OCI-LY1 (cell line): Measurements from ENCODE around the gene CX3CL1.
"Not testable (repeated sequence)": the region's sequence is repeated elsewhere in the genome, so short reads cannot be mapped to it uniquely, and the experiment has no call there.

Source experiments
- H2AFZ ChIP-seq: fragments of 200-600 bp; sonication (generic), shearing (Covaris generic); 2 replicates; pipeline ENCODE4 v1.6.0; 2014; ENCODE audit warnings: antibody characterized with exemption, mild to moderate bottlenecking, low read length
- H3F3A ChIP-seq: fragments of 200-600 bp; sonication (generic), shearing (Covaris generic); 2 replicates; pipeline ENCODE4 v1.6.0; 2014; ENCODE audit warnings: mild to moderate bottlenecking, antibody characterized with exemption, low read length, moderate library complexity; ENCODE audit not compliant: insufficient read depth
- H3K27ac ChIP-seq: fragments of 200-600 bp; sonication (generic); 2 replicates; pipeline ENCODE4 v1.5.1; 2014; ENCODE audit warnings: low read length, mixed run types, mild to moderate bottlenecking, low read depth; ENCODE audit not compliant: poor library complexity, severe bottlenecking
- H3K27me3 ChIP-seq: fragments of 200-600 bp; sonication (generic); 2 replicates; pipeline ENCODE4 v1.6.0; 2014; ENCODE audit warnings: antibody characterized with exemption, mild to moderate bottlenecking, low read length, moderate library complexity; ENCODE audit not compliant: insufficient read depth
- H3K36me3 ChIP-seq: fragments of 200-600 bp; sonication (generic); 2 replicates; pipeline ENCODE4 v1.6.1; 2014; ENCODE audit warnings: mild to moderate bottlenecking, antibody characterized with exemption, low read length, moderate library complexity, mixed read lengths; ENCODE audit not compliant: insufficient read depth
- H3K4me1 ChIP-seq: fragments of 200-600 bp; sonication (generic); 2 replicates; pipeline ENCODE4 v1.5.1; 2014; ENCODE audit warnings: mild to moderate bottlenecking, low read length, moderate library complexity; ENCODE audit not compliant: insufficient read depth, severe bottlenecking
- H3K4me2 ChIP-seq: fragments of 200-600 bp; sonication (generic), shearing (Covaris generic); 2 replicates; pipeline ENCODE4 v1.6.1; 2014; ENCODE audit warnings: low read length
- H3K4me3 ChIP-seq: fragments of 200-600 bp; sonication (generic); 2 replicates; pipeline ENCODE4 v1.5.1; 2014; ENCODE audit warnings: low read length, low read depth, mild to moderate bottlenecking, mixed read lengths; ENCODE audit not compliant: poor library complexity, severe bottlenecking
- H3K79me2 ChIP-seq: fragments of 200-600 bp; shearing (Covaris generic); 2 replicates; pipeline ENCODE4 v1.6.1; 2016; ENCODE audit warnings: mixed run types, low read length, mixed read lengths; ENCODE audit not compliant: insufficient read depth
- H3K9ac ChIP-seq: fragments of 200-600 bp; sonication (generic), shearing (Covaris generic); 2 replicates; pipeline ENCODE4 v1.6.1; 2014; ENCODE audit warnings: mild to moderate bottlenecking, low read length, mixed read lengths
- H3K9me2 ChIP-seq: fragments of 200-600 bp; sonication (generic), shearing (Covaris generic); 2 replicates; pipeline ENCODE4 v1.6.1; 2014; ENCODE audit warnings: low read depth, mild to moderate bottlenecking, low read length, mixed read lengths
- H3K9me3 ChIP-seq: fragments of 200-600 bp; shearing (Covaris generic); 2 replicates; pipeline ENCODE4 v1.6.1; 2014; ENCODE audit warnings: low read length, mixed read lengths
- H4K20me1 ChIP-seq: fragments of 200-600 bp; sonication (generic), shearing (Covaris generic); 2 replicates; pipeline ENCODE4 v1.6.0; 2016; ENCODE audit warnings: mild to moderate bottlenecking, low read length; ENCODE audit not compliant: insufficient read depth
- EZH2 ChIP-seq: fragments of 200-600 bp; sonication (generic), shearing (Covaris generic); IDR thresholded peaks from 2 replicates; pipeline ENCODE4 v1.8.0; 2017; ENCODE audit warnings: borderline replicate concordance, mixed run types, mild to moderate bottlenecking, antibody characterized with exemption, low read length, moderate library complexity, mixed read lengths
- TF ChIP-seq, protein P1 (sequence below): fragments of 200-600 bp; sonication (generic), shearing (Covaris generic); IDR thresholded peaks from 2 replicates; pipeline ENCODE4 v1.5.1; 2017; ENCODE audit warnings: mild to moderate bottlenecking, antibody characterized with exemption, low read length, moderate library complexity, mixed read lengths

CX3CL1 gene

DNA sequence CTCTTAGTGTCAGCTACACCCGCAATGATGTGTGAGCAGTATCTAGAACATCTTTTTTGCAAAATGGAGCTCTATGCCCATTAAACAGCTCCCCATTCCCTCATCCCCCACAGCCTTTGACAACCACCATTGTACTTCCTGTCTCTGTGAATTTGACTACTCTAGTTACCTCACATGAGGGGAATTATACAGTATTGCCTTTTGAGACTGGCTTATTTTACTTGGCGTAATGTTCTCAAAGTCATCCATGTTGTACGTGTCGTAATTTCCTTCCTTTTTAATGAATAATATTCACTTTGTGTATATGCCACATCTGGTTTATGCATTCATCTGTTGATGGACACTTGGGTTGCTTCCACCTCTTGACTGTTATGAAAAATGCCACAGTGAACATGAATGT lies 36.9 kb upstream of the CX3CL1 start:
- Histone ChIP-seq H3K36me3 (no peaks in the 10 kb centered on the region), H3K4me1 (no peaks in the 10 kb centered on the region), H3K27ac (no peak overlapping the region), H4K20me1 (no peaks in the 10 kb centered on the region), H2AFZ (no peak overlapping the region), H3K4me3 (no peak overlapping the region), H3K79me2 (no peaks in the 10 kb centered on the region), H3K9me2 (no peaks in the 10 kb centered on the region), H3K4me2 (no peak overlapping the region), H3K27me3 (no peaks in the 10 kb centered on the region), H3K9me3 (peaks cover 4% of the 10 kb centered on the region; the same call in 1 of the 2 replicates), H3F3A (no peaks in the 10 kb centered on the region), H3K9ac (no peak overlapping the region)
- TF ChIP-seq, protein P1, sequence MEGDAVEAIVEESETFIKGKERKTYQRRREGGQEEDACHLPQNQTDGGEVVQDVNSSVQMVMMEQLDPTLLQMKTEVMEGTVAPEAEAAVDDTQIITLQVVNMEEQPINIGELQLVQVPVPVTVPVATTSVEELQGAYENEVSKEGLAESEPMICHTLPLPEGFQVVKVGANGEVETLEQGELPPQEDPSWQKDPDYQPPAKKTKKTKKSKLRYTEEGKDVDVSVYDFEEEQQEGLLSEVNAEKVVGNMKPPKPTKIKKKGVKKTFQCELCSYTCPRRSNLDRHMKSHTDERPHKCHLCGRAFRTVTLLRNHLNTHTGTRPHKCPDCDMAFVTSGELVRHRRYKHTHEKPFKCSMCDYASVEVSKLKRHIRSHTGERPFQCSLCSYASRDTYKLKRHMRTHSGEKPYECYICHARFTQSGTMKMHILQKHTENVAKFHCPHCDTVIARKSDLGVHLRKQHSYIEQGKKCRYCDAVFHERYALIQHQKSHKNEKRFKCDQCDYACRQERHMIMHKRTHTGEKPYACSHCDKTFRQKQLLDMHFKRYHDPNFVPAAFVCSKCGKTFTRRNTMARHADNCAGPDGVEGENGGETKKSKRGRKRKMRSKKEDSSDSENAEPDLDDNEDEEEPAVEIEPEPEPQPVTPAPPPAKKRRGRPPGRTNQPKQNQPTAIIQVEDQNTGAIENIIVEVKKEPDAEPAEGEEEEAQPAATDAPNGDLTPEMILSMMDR: no peak
- TF ChIP-seq EZH2: no peak

DNA sequence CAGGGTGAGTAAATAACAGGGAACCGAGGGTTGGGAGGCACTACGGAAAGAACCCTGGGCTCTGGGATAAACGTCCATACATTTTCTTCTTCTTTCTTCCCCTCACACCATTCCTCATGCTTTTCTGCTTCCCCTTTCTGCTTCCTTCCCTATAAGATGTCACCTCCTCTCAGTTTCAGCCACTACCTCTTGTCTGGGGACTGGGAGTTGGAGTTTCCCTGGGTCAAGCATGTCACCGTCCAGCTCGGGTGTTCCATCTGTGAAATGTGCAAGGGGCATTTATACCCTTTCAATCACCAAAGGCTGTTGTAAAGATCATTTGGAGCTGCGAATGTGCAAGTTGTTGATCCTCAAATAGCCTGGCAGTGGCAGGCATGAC lies 31.2 kb upstream of the CX3CL1 start:
- H4K20me1 ChIP-seq: no peaks in the 10 kb centered on the region
- no peaks in the 10 kb centered on the region for H3F3A ChIP-seq
- H3K9me2 ChIP-seq: no peaks in the 10 kb centered on the region
- H3K9ac ChIP-seq: no peak overlapping the region
- H3K79me2 ChIP-seq: no peaks in the 10 kb centered on the region
- no peak overlapping the region for H2AFZ ChIP-seq
- H3K4me1 ChIP-seq: no peaks in the 10 kb centered on the region
- no peak for TF ChIP-seq EZH2
- TF ChIP-seq, protein P1: no peak
- no peaks in the 10 kb centered on the region for H3K36me3 ChIP-seq
- H3K27me3 ChIP-seq: no peaks in the 10 kb centered on the region
- H3K27ac ChIP-seq: no peak overlapping the region
- H3K9me3 ChIP-seq: peaks cover 4% of the 10 kb centered on the region; the same call in 1 of the 2 replicates
- H3K4me2 ChIP-seq: no peak overlapping the region
- no peak overlapping the region for H3K4me3 ChIP-seq

DNA sequence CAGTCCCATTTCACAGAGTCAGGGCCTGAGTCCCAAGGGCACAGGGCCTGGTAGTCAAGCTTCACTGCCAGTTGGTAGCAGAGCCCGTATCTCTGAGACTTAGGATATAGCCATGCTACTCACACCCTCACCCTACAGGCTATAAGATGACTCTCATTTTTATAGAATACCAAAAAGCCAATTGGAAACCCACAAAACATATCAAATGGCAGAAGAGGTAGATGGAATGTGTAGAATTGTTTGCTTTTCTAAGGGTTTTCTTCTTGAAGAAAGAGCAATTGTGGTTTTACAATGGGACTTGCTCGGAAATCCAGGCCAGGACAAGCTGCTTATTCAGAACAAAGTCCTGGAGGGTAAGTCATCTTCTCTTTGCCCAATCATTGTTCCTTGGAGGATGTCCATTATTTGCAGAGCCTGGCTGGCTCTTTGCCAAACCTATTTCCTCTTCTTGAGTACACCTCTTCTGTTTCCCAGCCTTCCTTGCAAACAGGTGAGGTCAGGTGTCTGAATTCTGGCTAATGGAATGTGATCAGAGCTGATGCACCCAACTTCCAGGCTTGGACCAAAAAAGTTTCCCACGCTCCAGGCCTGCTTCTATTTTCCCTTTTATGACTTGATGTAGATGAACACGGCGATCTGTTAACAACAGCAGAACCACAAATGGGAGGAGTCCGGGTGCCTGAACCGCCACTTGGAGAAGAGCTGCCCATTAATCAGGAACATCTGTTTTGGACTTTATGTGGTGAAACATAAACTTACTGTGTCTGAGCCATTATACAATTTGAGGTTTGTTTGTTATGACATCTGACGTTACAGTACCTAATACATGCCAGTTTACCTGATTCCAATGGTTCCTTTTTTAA lies 30.6 kb upstream of the CX3CL1 start:
- H4K20me1 ChIP-seq: no peaks in the 10 kb centered on the region
- no peak for TF ChIP-seq EZH2
- TF ChIP-seq, protein P1: no peak
- no peaks in the 10 kb centered on the region for H3F3A ChIP-seq
- no peak overlapping the region for H3K4me3 ChIP-seq
- no peaks in the 10 kb centered on the region for H3K36me3 ChIP-seq
- no peaks in the 10 kb centered on the region for H3K27me3 ChIP-seq
- no peaks in the 10 kb centered on the region for H3K9me2 ChIP-seq
- no peaks in the 10 kb centered on the region for H3K79me2 ChIP-seq
- H3K4me2 ChIP-seq: no peak overlapping the region
- H3K9me3 ChIP-seq: peaks cover 3% of the 10 kb centered on the region; the same call in 1 of the 2 replicates
- H3K9ac ChIP-seq: no peak overlapping the region
- no peak overlapping the region for H3K27ac ChIP-seq
- no peaks in the 10 kb centered on the region for H3K4me1 ChIP-seq
- no peak overlapping the region for H2AFZ ChIP-seq

DNA sequence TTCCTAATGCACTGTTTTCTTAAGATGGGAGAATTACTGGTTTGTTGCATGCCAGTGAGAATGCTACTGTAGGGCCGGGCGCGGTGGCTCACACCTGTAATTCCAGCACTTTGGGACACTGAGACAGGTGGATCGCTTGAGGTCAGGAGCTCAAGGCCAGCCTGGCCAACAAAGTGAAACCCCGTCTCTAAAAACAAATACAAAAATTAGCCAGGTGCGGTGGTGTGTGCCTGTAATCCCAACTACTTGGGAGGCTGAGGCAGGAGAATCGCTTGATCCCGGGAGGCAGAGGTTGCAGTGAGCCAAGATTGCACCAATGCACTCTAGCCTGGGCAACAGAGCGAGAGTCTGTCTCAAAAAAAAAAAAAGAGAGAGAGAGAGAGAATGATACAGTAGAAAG lies 29.7 kb upstream of the CX3CL1 start:
- H3K9me3 ChIP-seq, H3K27ac ChIP-seq, H3K4me1 ChIP-seq, H3K79me2 ChIP-seq, H3F3A ChIP-seq, H3K27me3 ChIP-seq, H3K4me2 ChIP-seq, H2AFZ ChIP-seq, H4K20me1 ChIP-seq, H3K9ac ChIP-seq, H3K4me3 ChIP-seq, H3K9me2 ChIP-seq, H3K36me3 ChIP-seq: not testable (repeated sequence)
